ENCODE results near the gene NIPAL4. TPM values are rescaled to one million over a fixed set of nuclear protein-coding genes. Genes with fewer than 3 reads are reported as not detected.

NIPAL4 gene
- total RNA-seq, 1 experiment from 2014 or later: 2.7 TPM

DNA sequence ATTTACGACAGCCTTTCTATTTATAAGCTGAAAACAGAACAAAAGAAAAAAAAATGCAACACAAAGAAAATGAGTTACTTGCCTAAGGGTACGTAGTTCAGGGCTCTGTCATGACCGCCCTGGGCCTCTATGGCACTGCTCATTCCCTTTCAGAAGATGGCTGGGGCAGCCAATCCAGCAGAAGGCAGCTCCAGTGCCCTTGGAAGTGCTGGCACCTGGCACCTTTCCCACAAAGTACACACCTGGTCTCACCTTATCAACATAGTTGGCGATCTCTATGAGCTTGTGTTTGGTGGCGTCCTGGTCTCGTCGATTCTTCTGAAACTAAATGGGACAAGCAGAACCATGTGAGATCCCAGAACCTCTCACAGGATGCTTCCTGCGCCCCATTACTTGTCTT lies 53.2 kb downstream of the NIPAL4 start:
- intact Hi-C loops (cut with micrococcal nuclease; ENCODE audit: unreplicated experiment): loop anchor here (10.0 kb wide), 1 partner anchor 202 kb away; no protein-coding TSS in a partner anchor
- no peak overlapping the region for H3K4me3 Mint-ChIP-seq (ENCODE audit: low read depth, unreplicated experiment)
- H3K27ac Mint-ChIP-seq (ENCODE audit: unreplicated experiment): no peak overlapping the region
- no TSS peak for BruUV-seq (replicated peaks)
- CTCF ChIA-PET: no interaction called here
- DNase-seq: no peak
- H3K4me1 Mint-ChIP-seq (ENCODE audit: low read depth, unreplicated experiment): peaks cover 16% of the 10 kb centered on the region
- H3K9me3 Mint-ChIP-seq (ENCODE audit: low read depth, unreplicated experiment): no peaks in the 10 kb centered on the region
- TF ChIP-seq CTCF (IDR thresholded peaks at IDR 0.05; ENCODE audit: unreplicated experiment): no peak
- H3K36me3 Mint-ChIP-seq (ENCODE audit: insufficient read depth, unreplicated experiment): no peaks in the 10 kb centered on the region
- no peaks in the 10 kb centered on the region for H3K27me3 Mint-ChIP-seq (ENCODE audit: unreplicated experiment)

DNA sequence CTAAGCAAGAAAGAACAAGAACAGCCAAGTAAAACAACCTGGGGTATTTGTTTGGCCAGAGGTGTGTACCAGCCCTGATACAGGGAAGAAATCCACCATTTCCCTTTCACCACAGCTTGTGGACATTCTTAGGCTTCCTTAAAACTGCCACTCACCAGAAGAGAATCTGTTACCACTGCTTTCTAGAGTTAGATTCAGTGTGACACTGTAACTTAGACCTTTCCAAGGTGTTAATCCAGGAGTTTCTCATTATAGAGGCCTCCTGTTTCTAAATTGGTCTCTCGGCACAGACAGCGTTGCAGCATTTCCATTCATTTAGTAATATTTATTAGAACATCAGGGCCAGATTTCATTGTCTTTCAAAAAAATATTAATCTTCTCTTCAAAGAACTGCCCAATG lies 55.0 kb downstream of the NIPAL4 start:
- Mint-ChIP-seq H3K9me3 (ENCODE audit: low read depth, unreplicated experiment) (no peaks in the 10 kb centered on the region), H3K4me1 (ENCODE audit: low read depth, unreplicated experiment) (peaks cover 16% of the 10 kb centered on the region), H3K27ac (ENCODE audit: unreplicated experiment) (no peak overlapping the region), H3K36me3 (ENCODE audit: insufficient read depth, unreplicated experiment) (no peaks in the 10 kb centered on the region), H3K27me3 (ENCODE audit: unreplicated experiment) (no peaks in the 10 kb centered on the region), H3K4me3 (ENCODE audit: low read depth, unreplicated experiment) (no peak overlapping the region)
- CTCF ChIA-PET: interaction anchor here (0.6 kb wide), 1 partner anchor 10 kb away, joined by 3 read pairs; no protein-coding TSS in a partner anchor
- intact Hi-C loops (cut with micrococcal nuclease; ENCODE audit: unreplicated experiment): loop anchor here (10.0 kb wide), 1 partner anchor 200 kb away; no protein-coding TSS in a partner anchor
- BruUV-seq (replicated peaks): no TSS peak
- no peak for TF ChIP-seq CTCF (IDR thresholded peaks at IDR 0.05; ENCODE audit: unreplicated experiment)
- no peak for DNase-seq

DNA sequence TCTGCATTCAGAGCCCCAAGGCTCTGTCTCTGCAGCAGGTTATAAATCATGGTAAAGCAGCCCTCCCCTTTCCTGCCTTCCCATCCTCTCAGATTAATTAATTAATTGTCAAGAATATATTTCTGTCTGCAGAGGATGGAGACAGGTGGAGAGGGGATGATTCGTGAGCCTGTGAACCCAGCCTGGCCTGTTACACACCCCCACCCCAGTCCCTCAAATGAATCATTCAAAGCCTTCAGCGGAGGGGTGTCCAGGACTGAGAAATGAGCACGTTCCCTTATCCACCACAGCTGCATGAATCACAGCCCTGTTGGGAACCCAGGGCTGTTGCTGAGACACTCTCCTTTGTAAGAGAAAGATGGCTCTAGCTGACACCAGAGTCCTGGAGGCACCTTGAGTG lies 56.0 kb downstream of the NIPAL4 start:
- Mint-ChIP-seq H3K4me3 (ENCODE audit: low read depth, unreplicated experiment) (no peak overlapping the region), H3K36me3 (ENCODE audit: insufficient read depth, unreplicated experiment) (no peaks in the 10 kb centered on the region), H3K27me3 (ENCODE audit: unreplicated experiment) (no peaks in the 10 kb centered on the region), H3K9me3 (ENCODE audit: low read depth, unreplicated experiment) (no peaks in the 10 kb centered on the region), H3K4me1 (ENCODE audit: low read depth, unreplicated experiment) (peaks cover 16% of the 10 kb centered on the region), H3K27ac (ENCODE audit: unreplicated experiment) (no peak overlapping the region)
- BruUV-seq (replicated peaks): no TSS peak
- intact Hi-C loops (cut with micrococcal nuclease; ENCODE audit: unreplicated experiment): loop anchor here (10.0 kb wide), 1 partner anchor 199 kb away; no protein-coding TSS in a partner anchor
- TF ChIP-seq CTCF (IDR thresholded peaks at IDR 0.05; ENCODE audit: unreplicated experiment): no peak
- DNase-seq: no peak
- CTCF ChIA-PET: no interaction called here

DNA sequence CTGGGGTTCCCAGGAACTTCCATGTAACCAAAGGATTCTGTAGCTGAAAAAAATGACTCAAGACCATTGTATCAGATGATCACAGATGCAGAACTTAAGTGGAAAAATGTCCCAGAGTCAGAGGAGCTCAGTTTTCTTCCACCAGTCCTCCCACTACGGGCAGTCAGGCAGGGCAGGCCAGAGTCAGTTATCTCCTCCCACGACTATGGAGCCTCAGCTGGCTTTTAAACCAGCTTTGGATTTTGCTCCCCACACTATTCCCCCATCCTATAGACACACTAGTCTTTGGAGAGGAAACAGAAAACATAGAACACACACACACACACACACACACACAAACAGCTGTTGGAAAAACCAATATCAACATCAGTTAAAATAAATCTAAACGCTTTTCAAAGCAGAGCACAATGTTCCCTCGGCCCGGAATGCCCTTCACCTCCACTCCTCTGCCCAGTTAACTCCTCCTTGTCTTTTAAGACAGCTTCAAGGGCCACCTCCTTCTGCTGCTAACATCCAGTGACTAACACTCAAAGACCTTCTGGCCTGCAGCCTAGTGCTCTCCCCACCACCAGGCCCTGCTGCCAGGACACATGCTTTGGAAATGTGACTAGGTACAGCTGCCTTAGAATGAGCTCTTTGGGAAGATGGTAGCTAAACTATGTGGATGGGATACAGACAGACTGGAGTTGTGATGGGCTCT lies 56.8 kb downstream of the NIPAL4 start:
- no peak overlapping the region for H3K4me3 Mint-ChIP-seq (ENCODE audit: low read depth, unreplicated experiment)
- no TSS peak for BruUV-seq (replicated peaks)
- H3K9me3 Mint-ChIP-seq (ENCODE audit: low read depth, unreplicated experiment): no peaks in the 10 kb centered on the region
- H3K36me3 Mint-ChIP-seq (ENCODE audit: insufficient read depth, unreplicated experiment): no peaks in the 10 kb centered on the region
- H3K4me1 Mint-ChIP-seq (ENCODE audit: low read depth, unreplicated experiment): peaks cover 17% of the 10 kb centered on the region
- no peaks in the 10 kb centered on the region for H3K27me3 Mint-ChIP-seq (ENCODE audit: unreplicated experiment)
- CTCF ChIA-PET: interaction anchor here (0.6 kb wide), 1 partner anchor 1258 kb away, joined by 3 read pairs; no protein-coding TSS in a partner anchor
- no peak for DNase-seq
- H3K27ac Mint-ChIP-seq (ENCODE audit: unreplicated experiment): no peak overlapping the region
- intact Hi-C loops (cut with micrococcal nuclease; ENCODE audit: unreplicated experiment): loop anchor here (10.0 kb wide), 1 partner anchor 198 kb away; no protein-coding TSS in a partner anchor
- no peak for TF ChIP-seq CTCF (IDR thresholded peaks at IDR 0.05; ENCODE audit: unreplicated experiment)

All from Calu3 (cell line).